Thymus (tissue), 11 donors: ENCODE data around the gene PREPL. TPM values are rescaled to one million over a fixed set of nuclear protein-coding genes. Genes with fewer than 3 reads are reported as not detected.
"Not testable (repeated sequence)": the region's sequence is repeated elsewhere in the genome, so short reads cannot be mapped to it uniquely, and the experiment has no call there.

Experiments
- DNase-seq, 9 donors: peaks; one replicate each; pipeline ENCODE4 v3.0.0-alpha.2; 2013; ENCODE audit warnings: low spot score in 9 of 9, low read depth in 6 of 9, missing footprints in 1 of 9
- H3K27ac ChIP-seq, 2 donors: one replicate each; pipeline ENCODE4 v1.5.1; 2013; ENCODE audit warnings: control low read depth in 1 of 2, low read depth in 1 of 2, low read length in 1 of 2, mild to moderate bottlenecking in 1 of 2, moderate library complexity in 1 of 2
- H3K27me3 ChIP-seq, 2 donors: one replicate each; pipeline ENCODE4 v1.5.1; 2013; ENCODE audit warnings: low read length in 1 of 2; ENCODE audit not compliant: control insufficient read depth in 2 of 2, insufficient read depth in 1 of 2
- H3K36me3 ChIP-seq, 2 donors: one replicate each; pipeline ENCODE4 v1.5.1; 2013; ENCODE audit warnings: low read length in 1 of 2, mild to moderate bottlenecking in 1 of 2, moderate library complexity in 1 of 2; ENCODE audit not compliant: control insufficient read depth in 2 of 2, insufficient read depth in 2 of 2
- H3K4me1 ChIP-seq, 2 donors: one replicate each; pipeline ENCODE4 v1.5.1; 2013; ENCODE audit warnings: low read length in 2 of 2; ENCODE audit not compliant: control insufficient read depth in 2 of 2, insufficient read depth in 2 of 2
- H3K4me3 ChIP-seq, 2 donors: one replicate each; pipeline ENCODE4 v1.5.1; 2013; ENCODE audit warnings: low read length in 2 of 2, control low read depth in 1 of 2, mild to moderate bottlenecking in 1 of 2
- H3K9me3 ChIP-seq, 2 donors: one replicate each; pipeline ENCODE4 v1.5.1; 2013; ENCODE audit warnings: low read length in 1 of 2, mild to moderate bottlenecking in 1 of 2; ENCODE audit not compliant: control insufficient read depth in 2 of 2, insufficient read depth in 1 of 2
- WGBS: extraction: QIAGEN DNeasy Blood & Tissue Kit; methylation state at CpG from one replicate; pipeline ENCODE4 v1.1.7; 2013; 5-methylcytosine and 5-hydroxymethylcytosine counted together
- polyA plus RNA-seq: library from polyadenylated mRNA; stranded (reverse); fragments of 200-250 nt; gene quantifications from one replicate; pipeline ENCODE4 v1.2.3, GENCODE V29; 2013
- total RNA-seq: library from RNA; stranded (reverse); fragments of 120-200 nt; gene quantifications from one replicate; pipeline ENCODE4 v1.2.4, GENCODE V29; 2013
- donor health status: healthy.

The PREPL gene
- total and polyA plus RNA-seq, 2 donors, result 16.2 to 28.6 TPM

DNA sequence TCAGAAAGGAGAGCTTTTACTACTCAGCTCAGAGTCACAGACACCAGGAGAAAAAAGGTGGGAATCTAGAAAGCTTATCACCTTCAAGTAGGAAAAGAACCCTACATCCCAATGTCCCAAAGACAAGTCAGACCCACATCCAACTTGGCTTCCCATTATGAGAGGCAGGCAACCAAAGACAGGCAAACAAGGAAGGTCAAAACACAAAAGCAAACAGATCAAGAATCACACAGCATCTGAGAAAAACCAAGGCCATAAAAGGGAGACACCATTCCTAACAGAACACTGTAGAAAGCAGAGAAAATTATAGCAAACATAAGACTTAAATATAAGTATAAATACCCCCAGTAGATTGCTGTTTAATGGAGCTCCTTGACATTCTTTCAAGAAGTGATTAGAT, 45.3 kb downstream of the PREPL start:
- H3K27me3 ChIP-seq, result no peaks in the 10 kb centered on the region
- H3K4me3 ChIP-seq, result no peak overlapping the region
- peaks cover 5 to 16% of the 10 kb centered on the region in 2 donors for H3K36me3 ChIP-seq

DNA sequence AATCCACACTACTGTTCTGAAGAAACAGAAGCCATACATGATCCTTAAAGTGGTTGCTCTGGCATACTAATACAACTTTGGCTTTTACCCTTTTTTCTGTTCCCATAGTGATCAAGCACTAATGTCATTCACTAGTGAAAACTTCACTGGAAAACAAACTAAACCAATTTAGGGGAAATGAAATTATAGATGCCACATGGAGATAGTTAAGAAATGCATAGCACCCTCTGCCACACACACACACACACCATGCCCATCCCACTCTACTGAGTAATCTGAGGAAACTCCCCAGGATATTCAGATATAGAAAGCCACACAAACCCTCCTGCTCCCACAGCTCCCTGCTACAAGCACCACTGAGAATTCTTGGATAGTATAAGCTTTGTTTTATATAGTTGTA, 46.9 kb downstream of the PREPL start:
- Histone ChIP-seq H3K27ac (no peak overlapping the region), H3K36me3 (peaks cover 2 to 7% of the 10 kb centered on the region in 2 donors), H3K4me3 (no peak overlapping the region), H3K27me3 (no peaks in the 10 kb centered on the region), H3K4me1 (no peaks in the 10 kb centered on the region), H3K9me3 (peaks cover 2 to 10% of the 10 kb centered on the region in 2 donors)
- DNase-seq, result no peak

More for the DNA sequence above, 45.3 kb downstream of the PREPL start:
- peaks cover 0 to under 1% of the 10 kb centered on the region in 2 donors for H3K9me3 ChIP-seq
- DNase-seq, result no peak
- no peak overlapping the region for H3K27ac ChIP-seq
- no peaks in the 10 kb centered on the region for H3K4me1 ChIP-seq

DNA sequence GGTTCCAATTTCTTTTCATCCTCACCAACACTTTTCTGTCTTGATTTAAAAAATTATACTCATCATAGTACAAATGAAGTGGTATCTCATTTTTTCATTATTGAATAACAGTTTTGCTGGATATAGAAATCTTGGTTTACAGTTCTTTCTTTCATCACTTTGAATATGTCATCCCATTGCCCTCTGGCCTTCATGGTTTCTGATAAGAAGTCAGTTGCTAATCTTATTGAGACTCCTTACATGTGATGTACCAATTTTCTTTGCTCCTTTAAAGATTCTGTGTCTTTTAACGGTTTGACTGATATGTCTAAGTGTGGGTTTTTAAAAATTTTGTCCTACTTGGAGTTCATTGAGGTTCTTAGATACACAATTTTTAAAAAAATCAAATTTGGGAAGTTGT, 51.0 kb downstream of the PREPL start:
- WGBS, result 99% methylated on average over 1 of the region's 1 CpG
- peaks cover 2 to 10% of the 10 kb centered on the region in 2 donors for H3K9me3 ChIP-seq
- H3K4me1 ChIP-seq, result no peaks in the 10 kb centered on the region
- DNase-seq, result no peak
- no peak overlapping the region for H3K27ac ChIP-seq
- H3K4me3 ChIP-seq, result no peak overlapping the region
- no peaks in the 10 kb centered on the region for H3K27me3 ChIP-seq
- H3K36me3 ChIP-seq, result peaks cover 2 to 7% of the 10 kb centered on the region in 2 donors

DNA sequence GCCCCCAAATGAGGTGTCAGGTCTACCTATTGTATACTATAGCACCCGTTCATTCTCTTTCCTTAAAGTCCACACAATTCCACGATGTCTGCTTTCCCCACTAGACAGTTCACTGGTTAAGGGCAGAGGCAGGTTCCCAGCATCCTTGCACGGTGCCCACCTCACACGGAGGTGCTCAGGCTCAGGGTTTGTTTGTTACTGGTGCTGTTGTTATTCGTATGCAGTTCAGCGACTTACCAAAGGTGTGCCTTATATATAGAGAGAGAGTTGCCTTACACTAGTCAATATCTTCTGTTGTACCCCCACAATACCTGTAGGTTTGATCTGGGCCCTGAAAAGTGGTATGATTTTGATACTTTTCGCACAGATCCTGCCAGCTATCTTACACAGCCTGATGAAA, 55.4 kb downstream of the PREPL start:
- no peak overlapping the region for H3K4me3 ChIP-seq
- H3K27me3 ChIP-seq, result no peaks in the 10 kb centered on the region
- DNase-seq, result no peak
- H3K4me1 ChIP-seq, result no peaks in the 10 kb centered on the region
- WGBS, result 81% methylated on average over 7 of the region's 7 CpGs
- no peaks in the 10 kb centered on the region for H3K36me3 ChIP-seq
- no peak overlapping the region for H3K27ac ChIP-seq
- H3K9me3 ChIP-seq, result peaks cover 2 to 9% of the 10 kb centered on the region in 2 donors

DNA sequence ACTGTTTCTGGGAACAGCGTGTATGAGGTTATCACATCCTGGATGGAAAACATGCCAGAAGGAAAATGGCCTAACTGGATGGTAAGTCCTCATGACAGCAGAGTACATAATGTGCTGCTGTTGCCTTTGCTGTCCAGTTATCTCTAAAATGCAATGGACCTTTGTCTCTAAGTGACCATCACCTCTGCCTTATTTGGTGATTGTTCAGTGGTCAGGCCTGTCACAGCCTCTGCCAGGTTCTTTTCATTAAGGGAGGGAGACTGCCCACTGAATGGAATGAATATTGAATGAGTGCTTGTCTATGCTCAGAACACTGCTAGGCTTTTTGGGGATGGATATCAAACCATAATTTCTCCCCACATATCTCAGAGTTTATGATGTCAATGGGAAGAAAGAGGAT, 57.0 kb downstream of the PREPL start:
- 100% methylated on average over 1 of the region's 1 CpG for WGBS
- no peak for DNase-seq
- Histone ChIP-seq H3K4me3 (no peak overlapping the region), H3K36me3 (no peaks in the 10 kb centered on the region), H3K4me1 (no peaks in the 10 kb centered on the region), H3K9me3 (no peaks in the 10 kb centered on the region), H3K27me3 (no peaks in the 10 kb centered on the region), H3K27ac (no peak overlapping the region)

DNA sequence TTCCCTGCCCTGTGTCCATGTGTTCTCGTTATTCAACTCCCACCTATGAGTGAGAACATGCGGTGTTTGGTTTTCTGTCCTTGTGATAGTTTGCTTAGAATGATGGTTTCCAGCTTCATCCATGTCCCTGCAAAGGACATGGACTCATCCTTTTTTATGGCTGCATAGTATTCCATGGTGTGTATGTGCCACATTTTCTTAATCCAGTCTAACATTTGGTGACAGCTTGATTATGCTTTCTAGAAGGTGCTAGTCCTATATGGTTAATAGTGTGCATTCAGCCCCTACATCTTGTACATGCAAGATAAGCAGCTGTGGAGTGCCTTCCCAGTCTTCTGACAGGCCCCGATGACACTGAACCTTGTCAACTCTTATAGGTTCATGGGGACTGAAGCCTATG, 57.5 kb downstream of the PREPL start:
- not testable (repeated sequence) for H3K4me1 ChIP-seq, H3K36me3 ChIP-seq, H3K27me3 ChIP-seq, H3K27ac ChIP-seq, DNase-seq, H3K9me3 ChIP-seq, H3K4me3 ChIP-seq
- WGBS, result over 99% methylated on average over 3 of the region's 3 CpGs

DNA sequence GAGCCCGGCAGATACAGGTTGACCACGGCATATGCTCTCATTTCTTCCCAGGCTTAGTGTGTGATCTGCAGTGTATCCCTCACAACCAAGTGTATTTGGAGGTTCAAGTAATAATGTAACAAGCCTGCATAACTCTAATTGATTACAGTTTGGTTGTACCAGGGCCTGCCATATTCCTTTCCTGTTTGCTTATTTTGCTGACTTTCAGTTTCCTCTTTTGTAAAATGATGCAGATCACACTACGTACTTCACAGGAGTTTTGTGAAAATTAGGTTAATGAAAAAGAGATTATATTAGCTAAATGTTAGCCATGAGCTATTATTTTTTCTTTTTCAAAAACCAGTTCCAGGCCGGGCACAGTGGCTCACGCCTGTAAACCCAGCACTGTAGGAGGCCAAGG, 60.2 kb downstream of the PREPL start:
- Histone ChIP-seq H3K4me1 (no peaks in the 10 kb centered on the region), H3K36me3 (no peaks in the 10 kb centered on the region), H3K4me3 (no peak overlapping the region), H3K27me3 (no peaks in the 10 kb centered on the region), H3K27ac (no peak overlapping the region), H3K9me3 (no peaks in the 10 kb centered on the region)
- no peak for DNase-seq
- WGBS, result 88% methylated on average over 5 of the region's 5 CpGs

DNA sequence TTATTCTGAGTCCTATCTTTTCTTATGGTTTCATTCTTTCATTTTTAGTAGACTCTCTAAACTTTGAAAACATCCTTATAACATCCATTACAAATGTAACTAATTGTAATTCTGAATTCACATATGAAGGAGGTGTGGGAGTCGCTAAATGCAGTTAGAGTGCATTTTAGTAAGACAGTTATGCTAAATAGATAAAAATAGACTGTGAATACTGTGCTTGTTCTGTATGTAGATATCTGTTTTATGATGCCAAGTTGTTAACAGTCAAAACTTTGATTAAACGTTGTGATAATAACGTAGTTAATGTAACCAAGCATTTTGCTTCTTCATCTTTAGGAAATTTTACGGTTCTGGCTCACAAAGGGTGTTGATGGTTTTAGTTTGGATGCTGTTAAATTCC, 61.7 kb downstream of the PREPL start:
- WGBS, result 94% methylated on average over 4 of the region's 4 CpGs
- Histone ChIP-seq H3K36me3 (no peaks in the 10 kb centered on the region), H3K27ac (no peak overlapping the region), H3K4me3 (no peak overlapping the region), H3K4me1 (no peaks in the 10 kb centered on the region), H3K9me3 (no peaks in the 10 kb centered on the region), H3K27me3 (no peaks in the 10 kb centered on the region)
- no peak for DNase-seq

DNA sequence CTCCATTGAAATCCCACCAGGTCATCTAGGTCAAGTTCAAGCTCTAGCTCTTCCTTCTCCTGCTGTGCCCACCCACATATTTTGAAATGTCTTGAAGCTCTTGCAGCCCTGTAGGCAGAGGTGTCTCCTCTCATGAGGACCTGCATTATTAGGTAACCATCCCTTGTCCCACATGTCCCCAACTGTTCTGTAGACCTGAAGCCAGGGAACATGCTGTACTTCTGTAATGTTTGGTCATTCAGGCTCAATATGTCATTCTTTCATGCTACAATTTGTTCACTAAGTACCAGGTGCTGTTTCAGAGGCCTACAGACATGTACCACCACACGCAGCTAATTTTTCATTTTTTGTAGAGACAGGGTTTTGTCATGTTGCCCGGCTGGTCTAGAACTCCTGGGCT, 63.9 kb downstream of the PREPL start:
- Histone ChIP-seq H3K27ac (no peak overlapping the region), H3K9me3 (no peaks in the 10 kb centered on the region), H3K27me3 (no peaks in the 10 kb centered on the region), H3K36me3 (no peaks in the 10 kb centered on the region), H3K4me1 (no peaks in the 10 kb centered on the region), H3K4me3 (no peak overlapping the region)
- WGBS, result 97% methylated on average over 2 of the region's 2 CpGs
- DNase-seq, result no peak

DNA sequence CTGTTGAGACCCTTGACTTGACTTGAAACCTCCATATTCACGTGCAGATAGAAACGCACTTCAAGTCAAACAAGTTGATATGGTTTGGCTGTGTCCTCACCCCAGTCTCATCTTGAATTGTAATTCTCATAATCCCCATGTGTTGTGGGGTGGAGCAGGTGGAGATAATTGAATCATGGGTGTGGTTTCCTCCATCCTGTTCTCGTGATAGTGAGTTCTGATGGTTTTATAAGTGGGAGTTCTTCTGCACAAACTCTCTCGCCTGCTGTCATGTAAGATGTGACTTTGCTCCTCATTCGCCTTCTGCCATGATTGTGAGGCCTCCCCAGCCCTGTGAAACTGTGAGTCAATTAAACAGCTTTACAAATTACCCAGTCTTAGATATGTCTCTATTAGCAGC, 64.6 kb downstream of the PREPL start:
- WGBS, result 86% methylated on average over 5 of the region's 5 CpGs
- H3K27me3 ChIP-seq, result no peaks in the 10 kb centered on the region

More for the DNA sequence above, 64.6 kb downstream of the PREPL start:
- no peak for DNase-seq
- Histone ChIP-seq H3K36me3 (no peaks in the 10 kb centered on the region), H3K27ac (no peak overlapping the region), H3K4me3 (no peak overlapping the region), H3K4me1 (no peaks in the 10 kb centered on the region), H3K9me3 (no peaks in the 10 kb centered on the region)
